ENCODE results near the gene CSRP3. TPM values are rescaled to one million over a fixed set of nuclear protein-coding genes. Genes with fewer than 3 reads are reported as not detected.

Gene CSRP3
- total RNA-seq = 1 to 10 TPM in 1 of 2 donors, not detected in 1; 2.7 TPM

DNA sequence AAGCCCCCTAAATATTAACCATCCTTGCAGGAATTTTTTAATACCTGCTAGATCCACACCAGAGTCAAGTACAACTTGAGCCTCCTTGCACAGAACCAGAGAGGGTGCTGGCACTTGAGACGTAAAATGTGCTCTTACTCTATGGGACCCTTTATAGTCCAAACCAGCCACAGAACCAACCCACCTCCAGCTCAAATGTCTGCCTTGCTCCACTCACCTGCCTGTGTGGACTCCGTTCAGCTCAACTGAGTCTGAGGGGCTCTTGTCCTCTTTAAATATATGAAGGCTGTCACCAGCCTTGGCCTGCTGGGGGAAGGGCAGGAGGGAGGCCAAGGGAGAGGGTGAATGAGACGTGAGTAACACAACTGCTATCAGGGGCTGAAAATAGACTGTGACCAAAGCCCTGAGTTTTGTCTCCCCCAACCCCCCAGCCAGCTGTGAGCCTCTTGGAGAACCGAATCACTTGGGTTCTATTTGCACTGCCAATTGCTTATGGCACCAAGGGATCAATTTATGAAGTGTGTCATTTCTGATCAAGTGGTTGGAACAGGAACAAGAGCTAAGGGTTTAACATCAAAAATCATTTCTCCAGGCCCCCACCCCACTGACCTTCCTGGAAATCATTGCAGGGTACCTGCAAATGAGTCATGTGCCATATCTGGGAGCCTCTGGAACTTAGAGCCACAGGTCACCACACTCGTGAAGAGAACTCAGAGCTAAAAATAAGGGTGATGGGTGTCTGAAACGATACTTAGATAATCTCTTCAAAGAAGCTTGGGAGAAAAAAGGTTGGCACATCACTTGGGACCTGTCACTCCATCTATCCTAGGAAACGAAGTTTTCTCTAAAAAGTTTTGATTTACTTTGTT is at the start of gene CSRP3:
Gene CSRP3 (minus strand): TSS at position 247 of the 869 bp plus-strand sequence. CDS start 9,535 bp downstream, outside the sequence.
- no peaks in the 10 kb centered on the region for H3K27me3 ChIP-seq (replicated peaks; ENCODE audit: insufficient read depth)
- TF ChIP-seq POLR2AphosphoS5 (IDR thresholded peaks at IDR 0.05) = no peak
- no peak for TF ChIP-seq POLR2A (IDR thresholded peaks at IDR 0.05)
- TF ChIP-seq, protein P1, sequence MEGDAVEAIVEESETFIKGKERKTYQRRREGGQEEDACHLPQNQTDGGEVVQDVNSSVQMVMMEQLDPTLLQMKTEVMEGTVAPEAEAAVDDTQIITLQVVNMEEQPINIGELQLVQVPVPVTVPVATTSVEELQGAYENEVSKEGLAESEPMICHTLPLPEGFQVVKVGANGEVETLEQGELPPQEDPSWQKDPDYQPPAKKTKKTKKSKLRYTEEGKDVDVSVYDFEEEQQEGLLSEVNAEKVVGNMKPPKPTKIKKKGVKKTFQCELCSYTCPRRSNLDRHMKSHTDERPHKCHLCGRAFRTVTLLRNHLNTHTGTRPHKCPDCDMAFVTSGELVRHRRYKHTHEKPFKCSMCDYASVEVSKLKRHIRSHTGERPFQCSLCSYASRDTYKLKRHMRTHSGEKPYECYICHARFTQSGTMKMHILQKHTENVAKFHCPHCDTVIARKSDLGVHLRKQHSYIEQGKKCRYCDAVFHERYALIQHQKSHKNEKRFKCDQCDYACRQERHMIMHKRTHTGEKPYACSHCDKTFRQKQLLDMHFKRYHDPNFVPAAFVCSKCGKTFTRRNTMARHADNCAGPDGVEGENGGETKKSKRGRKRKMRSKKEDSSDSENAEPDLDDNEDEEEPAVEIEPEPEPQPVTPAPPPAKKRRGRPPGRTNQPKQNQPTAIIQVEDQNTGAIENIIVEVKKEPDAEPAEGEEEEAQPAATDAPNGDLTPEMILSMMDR (IDR thresholded peaks at IDR 0.05) = no peak
- no peak within 1 kb of the TSS for H3K4me3 ChIP-seq
- no peaks in the 10 kb centered on the region for H3K36me3 ChIP-seq
- no peaks in the 10 kb centered on the region for H3K4me1 ChIP-seq (replicated peaks)
- H3K9me3 ChIP-seq = no peaks in the 10 kb centered on the region
- no peak for DNase-seq (ENCODE audit: low spot score)
- no peak within 1 kb of the TSS for H3K27ac ChIP-seq
- whole genome bisulfite sequencing = 94% methylated on average over 7 of the region's 7 CpGs
- intact Hi-C loops (cut with DNase I) = no loop called here

DNA sequence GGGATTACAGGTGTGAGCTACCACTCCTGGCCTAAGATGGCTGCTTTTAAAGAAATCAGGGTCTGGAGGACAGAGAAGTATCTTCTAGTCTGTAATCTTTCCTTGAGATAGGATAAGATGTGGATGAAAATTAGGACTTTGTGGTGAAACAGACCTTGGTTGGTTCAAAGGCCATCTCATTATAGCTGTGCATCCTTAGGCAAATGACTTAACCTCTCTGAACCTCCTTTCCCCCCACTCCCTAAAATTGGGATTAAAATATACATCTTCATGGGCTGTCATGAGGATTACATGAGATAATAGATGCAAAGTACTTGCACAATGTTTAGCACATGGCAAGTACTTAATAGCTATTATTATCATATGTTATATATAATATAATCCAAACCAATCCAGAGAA is 49.8 kb upstream of the CSRP3 start:
- DNase-seq (ENCODE audit: low spot score) = no peak
- intact Hi-C loops (cut with DNase I) = no loop called here
- TF ChIP-seq, protein P1 (IDR thresholded peaks at IDR 0.05) = no peak
- TF ChIP-seq POLR2A (IDR thresholded peaks at IDR 0.05) = no peak
- TF ChIP-seq POLR2AphosphoS5 (IDR thresholded peaks at IDR 0.05) = no peak
- Histone ChIP-seq H3K36me3 (no peaks in the 10 kb centered on the region), H3K27me3 (replicated peaks; ENCODE audit: insufficient read depth) (no peaks in the 10 kb centered on the region), H3K27ac (no peak overlapping the region), H3K4me1 (replicated peaks) (no peaks in the 10 kb centered on the region), H3K9me3 (no peaks in the 10 kb centered on the region), H3K4me3 (no peak overlapping the region)

DNA sequence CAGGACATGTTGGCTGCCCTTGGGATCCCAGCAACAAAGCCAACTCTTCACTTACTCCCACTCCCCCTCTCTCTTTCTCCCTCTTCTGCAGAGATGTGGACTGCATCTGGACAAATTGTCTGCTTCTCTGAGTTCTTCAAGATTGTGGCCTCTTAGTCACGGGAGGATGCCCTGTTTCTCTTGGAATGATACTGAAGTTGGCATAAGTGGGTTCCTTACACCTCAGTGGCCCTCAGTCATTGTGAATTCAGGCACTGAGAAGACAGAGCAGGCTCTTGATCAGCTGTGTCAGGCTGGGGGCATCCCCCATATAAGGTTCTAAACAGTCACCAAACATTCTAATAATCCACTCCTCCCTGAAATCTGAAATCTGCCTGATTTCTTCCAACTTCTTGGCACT is 45.0 kb upstream of the CSRP3 start:
- Histone ChIP-seq H3K27ac (no peak overlapping the region), H3K36me3 (no peaks in the 10 kb centered on the region), H3K4me3 (no peak overlapping the region), H3K9me3 (no peaks in the 10 kb centered on the region), H3K27me3 (replicated peaks; ENCODE audit: insufficient read depth) (peaks cover 4% of the 10 kb centered on the region), H3K4me1 (replicated peaks) (no peaks in the 10 kb centered on the region)
- TF ChIP-seq POLR2A (IDR thresholded peaks at IDR 0.05) = no peak
- TF ChIP-seq, protein P1 (IDR thresholded peaks at IDR 0.05) = no peak
- no peak for TF ChIP-seq POLR2AphosphoS5 (IDR thresholded peaks at IDR 0.05)
- intact Hi-C loops (cut with DNase I) = no loop called here
- WGBS = 91% methylated on average over 1 of the region's 1 CpG
- no peak for DNase-seq (ENCODE audit: low spot score)

DNA sequence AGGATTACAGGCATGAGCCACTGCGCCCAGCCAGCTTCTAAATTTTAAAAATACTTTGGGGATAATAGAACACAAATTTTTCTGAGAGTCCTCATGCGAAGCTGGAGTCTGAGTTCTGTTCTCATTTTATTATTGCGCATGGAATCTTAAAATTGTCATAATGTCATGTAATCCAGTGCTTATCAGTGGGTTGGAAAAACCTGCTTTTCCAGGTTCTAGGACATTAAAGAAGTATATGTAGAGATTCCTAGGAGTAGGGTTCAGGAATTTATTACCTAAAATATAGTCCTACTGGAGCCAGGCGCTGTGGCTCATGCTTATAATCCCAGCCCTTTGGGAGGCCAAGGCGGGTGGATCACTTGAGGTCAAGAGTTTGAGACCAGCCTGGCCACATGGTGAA is 43.6 kb upstream of the CSRP3 start:
- no peak overlapping the region for H3K4me3 ChIP-seq

More for the DNA sequence above, 43.6 kb upstream of the CSRP3 start:
- Histone ChIP-seq H3K27me3 (replicated peaks; ENCODE audit: insufficient read depth) (peaks cover 6% of the 10 kb centered on the region), H3K4me1 (replicated peaks) (no peaks in the 10 kb centered on the region), H3K9me3 (no peaks in the 10 kb centered on the region), H3K36me3 (no peaks in the 10 kb centered on the region), H3K27ac (no peak overlapping the region)
- WGBS = 90% methylated on average over 5 of the region's 5 CpGs
- intact Hi-C loops (cut with DNase I) = no loop called here
- TF ChIP-seq, protein P1 (IDR thresholded peaks at IDR 0.05) = no peak
- no peak for TF ChIP-seq POLR2A (IDR thresholded peaks at IDR 0.05)
- TF ChIP-seq POLR2AphosphoS5 (IDR thresholded peaks at IDR 0.05) = no peak
- DNase-seq (ENCODE audit: low spot score) = no peak

Data from prostate gland (tissue), 2 donors.